Thyroid gland (tissue), 4 donors: ENCODE results near the gene RASGRP3.

Source experiments
- CTCF ChIP-seq, 6 experiments: fragments of 200-600 bp in 3 of 6; fragments of 450-650 bp in 3 of 6; sonication (generic) in 3 of 6; IDR thresholded peaks; one replicate each; pipeline ENCODE4 v1.5.1; 2016 to 2019; ENCODE audit warnings: antibody characterized with exemption in 6 of 6, mild to moderate bottlenecking in 2 of 6, inconsistent platforms in 1 of 6, moderate library complexity in 1 of 6
- POLR2A ChIP-seq, 2 donors: fragments of 450-650 bp; IDR thresholded peaks; one replicate each; pipeline ENCODE4 v1.6.1; 2017; ENCODE audit warnings: antibody characterized with exemption in 2 of 2, mild to moderate bottlenecking in 2 of 2, moderate library complexity in 1 of 2

DNA sequence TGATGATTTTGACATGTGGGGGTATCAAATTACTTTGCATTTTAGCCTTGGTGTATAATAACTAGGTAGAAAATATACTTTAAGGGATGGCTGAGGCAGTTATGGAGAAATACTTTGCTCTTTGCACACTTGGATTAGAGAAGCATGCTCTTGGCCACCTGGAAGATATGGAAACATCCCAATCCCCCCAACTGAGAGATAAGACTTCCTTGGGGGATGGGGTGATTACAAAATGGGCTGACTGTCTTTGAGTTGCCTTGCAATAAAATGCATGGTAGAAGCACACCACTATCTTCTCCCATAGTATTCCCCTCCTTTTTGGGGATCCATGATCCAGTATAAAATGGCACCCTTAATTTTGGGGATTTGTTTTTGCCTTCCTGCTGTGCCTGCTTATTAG is 137.7 kb downstream of the RASGRP3 start:
- TF ChIP-seq CTCF (IDR thresholded peaks at IDR 0.05) = no peak
- TF ChIP-seq POLR2A (IDR thresholded peaks at IDR 0.05) = no peak
